Fibroblast of lung (primary cell): ENCODE data around the gene MYO7A.

Experiments used
- EZH2 ChIP-seq: IDR thresholded peaks from 2 replicates; pipeline ENCODE4 v1.5.1; 2012; ENCODE audit warnings: low read length, control low read depth, mild to moderate bottlenecking; ENCODE audit errors: missing control alignments
- TF ChIP-seq, protein P1 (sequence below), 2 donors: IDR thresholded peaks in 1 of 2; conservative IDR thresholded peaks in 1 of 2; 1 replicate in 1 of 2; 2 replicates in 1 of 2; pipeline ENCODE4 v1.5.1; 2011 to 2012; ENCODE audit warnings: low read length in 2 of 2, control low read depth in 1 of 2, inconsistent platforms in 1 of 2, low read depth in 1 of 2, mild to moderate bottlenecking in 1 of 2

DNA sequence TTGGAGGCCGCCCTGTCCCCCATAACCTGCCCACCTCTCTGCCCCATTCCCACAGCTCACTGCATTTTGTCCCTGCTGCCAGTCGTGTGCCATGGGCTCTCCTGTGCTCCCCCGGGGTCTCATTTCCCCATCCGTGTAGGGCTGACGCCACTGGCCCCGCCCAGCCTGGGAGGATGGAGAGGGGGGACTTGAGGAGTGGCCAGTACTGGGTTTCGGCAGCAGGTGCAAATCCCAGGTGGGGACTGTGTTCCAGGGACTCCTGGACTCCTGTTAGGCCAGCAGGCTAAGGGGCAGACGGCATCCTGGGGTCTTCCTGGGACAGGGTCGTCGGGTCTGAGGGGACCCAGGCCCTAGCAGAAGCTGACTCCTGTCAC lies 1.2 kb upstream of the MYO7A start:
- TF ChIP-seq, protein P1, sequence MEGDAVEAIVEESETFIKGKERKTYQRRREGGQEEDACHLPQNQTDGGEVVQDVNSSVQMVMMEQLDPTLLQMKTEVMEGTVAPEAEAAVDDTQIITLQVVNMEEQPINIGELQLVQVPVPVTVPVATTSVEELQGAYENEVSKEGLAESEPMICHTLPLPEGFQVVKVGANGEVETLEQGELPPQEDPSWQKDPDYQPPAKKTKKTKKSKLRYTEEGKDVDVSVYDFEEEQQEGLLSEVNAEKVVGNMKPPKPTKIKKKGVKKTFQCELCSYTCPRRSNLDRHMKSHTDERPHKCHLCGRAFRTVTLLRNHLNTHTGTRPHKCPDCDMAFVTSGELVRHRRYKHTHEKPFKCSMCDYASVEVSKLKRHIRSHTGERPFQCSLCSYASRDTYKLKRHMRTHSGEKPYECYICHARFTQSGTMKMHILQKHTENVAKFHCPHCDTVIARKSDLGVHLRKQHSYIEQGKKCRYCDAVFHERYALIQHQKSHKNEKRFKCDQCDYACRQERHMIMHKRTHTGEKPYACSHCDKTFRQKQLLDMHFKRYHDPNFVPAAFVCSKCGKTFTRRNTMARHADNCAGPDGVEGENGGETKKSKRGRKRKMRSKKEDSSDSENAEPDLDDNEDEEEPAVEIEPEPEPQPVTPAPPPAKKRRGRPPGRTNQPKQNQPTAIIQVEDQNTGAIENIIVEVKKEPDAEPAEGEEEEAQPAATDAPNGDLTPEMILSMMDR (conservative IDR thresholded peaks at IDR 0.05 in 1 of 2, IDR thresholded peaks at IDR 0.05 in 1 of 2; ENCODE audit: low read depth in 1 of 2, low read length in 2 of 2) = no peak
- no peak for TF ChIP-seq EZH2
